PC-9 (cell line): ENCODE results near the gene ATP5PB. TPM values are rescaled to one million over a fixed set of nuclear protein-coding genes. Genes with fewer than 3 reads are reported as not detected.

Experiments used
- BruUV-seq: library from RNA; stranded (reverse); fragments of 400-500 nt; replicated peaks from 2 replicates; lab custom pipeline; 2021; lab: Mats Ljungman, UMichigan
- CTCF ChIA-PET: fragments of 300-600 bp; sonication (Branson Sonifier 250); formaldehyde crosslinking; loops from one replicate; lab custom pipeline; 2022; ENCODE audit warnings: antibody characterized with exemption; lab: Charles Lee
- POLR2A ChIA-PET: fragments of 300-600 bp; sonication (Branson Sonifier 250); formaldehyde crosslinking; loops from one replicate; lab custom pipeline; 2022; ENCODE audit warnings: antibody characterized with exemption; ENCODE audit not compliant: unreplicated experiment; lab: Charles Lee
- DNase-seq, 2 experiments: peaks; one replicate each; pipeline versions ENCODE4 v3.0.0 to v3.0.0-alpha.2; 2015 to 2022; ENCODE audit warnings: mixed read lengths in 1 of 2
- H2AFZ ChIP-seq: fragments of 200-600 bp; sonication (generic); 2 replicates; pipeline ENCODE4 v1.8.1; 2017; ENCODE audit warnings: antibody characterized with exemption
- H3F3A ChIP-seq: fragments of 200-600 bp; sonication (generic); 2 replicates; pipeline ENCODE4 v1.8.1; 2017; ENCODE audit warnings: antibody characterized with exemption, mild to moderate bottlenecking, low read depth; ENCODE audit not compliant: insufficient read depth
- H3K27ac ChIP-seq: fragments of 200-600 bp; sonication (generic); 2 replicates; pipeline ENCODE4 v1.6.1; 2016; ENCODE audit warnings: mixed run types
- H3K27me3 ChIP-seq: fragments of 200-600 bp; sonication (generic); 2 replicates; pipeline ENCODE4 v1.6.1; 2016; ENCODE audit warnings: low read depth, mixed run types; ENCODE audit not compliant: insufficient read depth
- H3K36me3 ChIP-seq: fragments of 200-600 bp; sonication (generic); 2 replicates; pipeline ENCODE4 v1.6.1; 2016; ENCODE audit warnings: low read depth, mixed run types
- H3K4me1 ChIP-seq: fragments of 200-600 bp; sonication (generic); replicated peaks from 2 replicates; pipeline ENCODE4 v1.6.1; 2016; ENCODE audit warnings: mixed run types; ENCODE audit not compliant: insufficient read depth
- H3K4me2 ChIP-seq: fragments of 200-600 bp; sonication (generic); 2 replicates; pipeline ENCODE4 v1.6.1; 2017; ENCODE audit warnings: mixed run types
- H3K4me3 ChIP-seq: fragments of 200-600 bp; sonication (generic); 2 replicates; pipeline ENCODE4 v1.6.1; 2016; ENCODE audit warnings: mixed run types
- H3K79me2 ChIP-seq: fragments of 200-600 bp; sonication (generic); 2 replicates; pipeline ENCODE4 v1.6.1; 2017; ENCODE audit warnings: low read depth, mixed run types
- H3K9me2 ChIP-seq: fragments of 200-600 bp; sonication (generic); 2 replicates; pipeline ENCODE4 v1.8.1; 2017; ENCODE audit warnings: mild to moderate bottlenecking; ENCODE audit not compliant: insufficient read depth
- H3K9me3 ChIP-seq: fragments of 200-600 bp; sonication (generic); 2 replicates; pipeline ENCODE4 v1.8.1; 2016; ENCODE audit warnings: low read depth; ENCODE audit not compliant: insufficient read depth
- H4K20me1 ChIP-seq: fragments of 200-600 bp; sonication (generic); 2 replicates; pipeline ENCODE4 v1.8.1; 2017; ENCODE audit not compliant: insufficient read depth
- CTCF ChIP-seq: fragments of 200-600 bp; sonication (generic); conservative IDR thresholded peaks from 2 replicates; pipeline ENCODE4 v1.6.1; 2017; ENCODE audit warnings: mixed run types, antibody characterized with exemption, mild to moderate bottlenecking, moderate library complexity
- EZH2 ChIP-seq: fragments of 200-600 bp; sonication (generic); IDR thresholded peaks from 2 replicates; pipeline ENCODE4 v1.8.0; 2017; ENCODE audit warnings: antibody characterized with exemption, low read depth
- intact Hi-C: fragments of 100-400 bp; cut with micrococcal nuclease; formaldehyde crosslinking; loops from one replicate; pipeline ENCODE4 v1.10.0; 2022; ENCODE audit not compliant: unreplicated experiment
- total RNA-seq: library from RNA; stranded (reverse); gene quantifications from 2 replicates; pipeline ENCODE4 v1.2.3, GENCODE V29; 2021

Gene ATP5PB
- total RNA-seq, 1 experiment from 2014 or later = 212 TPM

GRCh38 chr1:111454859-111455641 is 5.8 kb downstream of the ATP5PB start:
- Histone ChIP-seq H3K9me3 (no peaks in the 10 kb centered on the region), H3K27me3 (no peaks in the 10 kb centered on the region), H3K4me1 (peaks cover 15% of the 10 kb centered on the region), H3K27ac (no peak overlapping the region), H3K36me3 (peaks cover 63% of the 10 kb centered on the region), H3K4me2 (no peak overlapping the region), H3F3A (no peaks in the 10 kb centered on the region), H3K4me3 (no peak overlapping the region), H3K79me2 (peaks cover 50% of the 10 kb centered on the region), H2AFZ (no peak overlapping the region), H3K9me2 (no peaks in the 10 kb centered on the region), H4K20me1 (peaks cover 19% of the 10 kb centered on the region; the same call in 1 of the 2 replicates)
- POLR2A ChIA-PET = no interaction called here
- no peak for DNase-seq
- no TSS peak for BruUV-seq
- CTCF ChIA-PET = no interaction called here
- intact Hi-C loops = no loop called here
- TF ChIP-seq EZH2 (no peak), CTCF (no peak)

- peaks cover 44% of the 10 kb centered on the region for H3K79me2 ChIP-seq
- H3F3A ChIP-seq = 0 out of 2 replicates have a peak, but pooled peaks cover under 1% of the 10 kb centered on the region
- no peak overlapping the region for H3K4me2 ChIP-seq
- intact Hi-C loops = no loop called here
- H3K36me3 ChIP-seq = peaks cover 65% of the 10 kb centered on the region
- H3K4me1 ChIP-seq = peaks cover 10% of the 10 kb centered on the region
- H3K4me3 ChIP-seq = no peak overlapping the region
- H4K20me1 ChIP-seq = peaks cover 19% of the 10 kb centered on the region; the same call in 1 of the 2 replicates
- ChIA-PET POLR2A (no interaction called here), CTCF (no interaction called here)
- H2AFZ ChIP-seq = no peak overlapping the region
- TF ChIP-seq CTCF (no peak), EZH2 (no peak)
- BruUV-seq = no TSS peak
- no peaks in the 10 kb centered on the region for H3K9me2 ChIP-seq
- no peaks in the 10 kb centered on the region for H3K9me3 ChIP-seq
- H3K27ac ChIP-seq = no peak overlapping the region
- DNase-seq = no peak
- no peaks in the 10 kb centered on the region for H3K27me3 ChIP-seq
Observed at GRCh38 chr1:111455642-111456031, 6.4 kb downstream of the ATP5PB start.

GRCh38 chr1:111461765-111462164 is 12.5 kb downstream of the ATP5PB start:
- Histone ChIP-seq H3K9me2 (no peaks in the 10 kb centered on the region), H2AFZ (no peak overlapping the region), H3K9me3 (0 out of 2 replicates have a peak, but pooled peaks cover 2% of the 10 kb centered on the region), H3K27me3 (no peaks in the 10 kb centered on the region), H3F3A (peaks cover 20% of the 10 kb centered on the region), H3K79me2 (no peaks in the 10 kb centered on the region), H3K27ac (no peak overlapping the region), H4K20me1 (peaks cover 26% of the 10 kb centered on the region; the same call in 1 of the 2 replicates), H3K4me3 (no peak overlapping the region), H3K36me3 (peaks cover 51% of the 10 kb centered on the region), H3K4me1 (0 out of 2 replicates have a peak, but pooled peaks cover 4% of the 10 kb centered on the region), H3K4me2 (no peak overlapping the region)
- TF ChIP-seq EZH2 = no peak
- TF ChIP-seq CTCF = no peak
- ChIA-PET POLR2A (no interaction called here), CTCF (no interaction called here)
- no peak for DNase-seq
- BruUV-seq = no TSS peak
- intact Hi-C loops = no loop called here
